ENCODE results near the gene MRPS15.

Gene MRPS15

DNA sequence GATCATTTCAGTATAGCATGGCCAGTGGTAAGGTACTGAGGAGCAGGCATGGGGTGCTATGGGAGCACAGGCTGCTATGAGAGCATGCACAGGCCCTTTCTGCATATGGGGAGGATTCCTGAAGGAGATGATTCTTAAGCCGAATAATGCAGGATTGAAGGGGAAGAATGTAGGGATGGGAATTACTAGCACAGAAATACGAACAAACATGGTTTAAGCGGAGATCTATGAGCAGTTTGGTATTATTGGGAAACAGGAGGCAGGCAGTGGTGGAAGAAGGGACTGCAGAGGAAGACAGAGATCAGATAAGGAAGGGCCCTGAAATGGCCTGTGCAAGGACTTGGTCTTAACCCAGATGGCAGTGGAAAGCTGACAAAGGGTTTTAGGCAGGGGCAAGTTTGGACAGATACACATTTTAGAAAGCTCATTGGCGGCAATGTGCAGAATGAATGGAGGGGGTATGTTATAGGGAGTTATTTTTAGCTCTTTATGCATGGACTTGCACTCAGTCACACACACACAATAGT, 15.6 kb downstream of the MRPS15 start:
- H3K79me2 ChIP-seq (ENCODE audit: insufficient read depth, low read depth), result no peaks in the 10 kb centered on the region
- H3K4me1 ChIP-seq (ENCODE audit: low read depth, poor library complexity, severe bottlenecking), result peaks cover 3% of the 10 kb centered on the region
- no peaks in the 10 kb centered on the region for H3K36me3 ChIP-seq (ENCODE audit: insufficient read depth)
- no peak overlapping the region for H3K27ac ChIP-seq
- TF ChIP-seq, protein P1, sequence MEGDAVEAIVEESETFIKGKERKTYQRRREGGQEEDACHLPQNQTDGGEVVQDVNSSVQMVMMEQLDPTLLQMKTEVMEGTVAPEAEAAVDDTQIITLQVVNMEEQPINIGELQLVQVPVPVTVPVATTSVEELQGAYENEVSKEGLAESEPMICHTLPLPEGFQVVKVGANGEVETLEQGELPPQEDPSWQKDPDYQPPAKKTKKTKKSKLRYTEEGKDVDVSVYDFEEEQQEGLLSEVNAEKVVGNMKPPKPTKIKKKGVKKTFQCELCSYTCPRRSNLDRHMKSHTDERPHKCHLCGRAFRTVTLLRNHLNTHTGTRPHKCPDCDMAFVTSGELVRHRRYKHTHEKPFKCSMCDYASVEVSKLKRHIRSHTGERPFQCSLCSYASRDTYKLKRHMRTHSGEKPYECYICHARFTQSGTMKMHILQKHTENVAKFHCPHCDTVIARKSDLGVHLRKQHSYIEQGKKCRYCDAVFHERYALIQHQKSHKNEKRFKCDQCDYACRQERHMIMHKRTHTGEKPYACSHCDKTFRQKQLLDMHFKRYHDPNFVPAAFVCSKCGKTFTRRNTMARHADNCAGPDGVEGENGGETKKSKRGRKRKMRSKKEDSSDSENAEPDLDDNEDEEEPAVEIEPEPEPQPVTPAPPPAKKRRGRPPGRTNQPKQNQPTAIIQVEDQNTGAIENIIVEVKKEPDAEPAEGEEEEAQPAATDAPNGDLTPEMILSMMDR (conservative IDR thresholded peaks at IDR 0.05; ENCODE audit: low read depth, low read length), result no peak
- no peaks in the 10 kb centered on the region for H4K20me1 ChIP-seq (ENCODE audit: insufficient read depth)
- no peak overlapping the region for H3K4me3 ChIP-seq (IDR thresholded peaks at IDR 0.05; ENCODE audit: insufficient read depth, low read depth, low read length)
- H3K27me3 ChIP-seq (ENCODE audit: insufficient read depth, low read depth), result no peaks in the 10 kb centered on the region
- H3K9ac ChIP-seq, result no peak overlapping the region
- H2AFZ ChIP-seq (ENCODE audit: low read depth), result no peak overlapping the region
- no peak overlapping the region for H3K4me2 ChIP-seq

DNA sequence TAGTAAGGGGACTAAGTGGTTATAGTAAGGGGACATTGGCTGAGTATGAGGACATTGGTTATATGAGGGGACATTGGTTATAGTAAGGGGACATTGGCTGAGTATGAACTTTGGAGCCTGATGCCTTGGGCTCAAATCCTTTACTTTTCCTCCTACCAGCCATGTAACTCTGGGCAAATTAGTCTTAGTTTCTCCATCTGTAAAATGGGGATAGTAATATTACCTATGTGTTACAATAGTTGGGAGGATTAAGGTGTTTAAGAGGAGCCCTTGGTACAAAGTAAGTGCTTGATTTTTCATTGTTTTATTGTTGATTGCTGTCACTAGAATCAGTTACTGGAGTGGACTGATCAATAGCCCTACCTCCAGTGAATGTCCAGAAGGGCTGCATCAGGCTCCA, 16.7 kb downstream of the MRPS15 start:
- no peak overlapping the region for H3K27ac ChIP-seq
- H3K27me3 ChIP-seq (ENCODE audit: insufficient read depth, low read depth), result no peaks in the 10 kb centered on the region
- H2AFZ ChIP-seq (ENCODE audit: low read depth), result no peak overlapping the region
- H3K4me2 ChIP-seq, result no peak overlapping the region
- H3K36me3 ChIP-seq (ENCODE audit: insufficient read depth), result no peaks in the 10 kb centered on the region
- no peak overlapping the region for H3K4me3 ChIP-seq (IDR thresholded peaks at IDR 0.05; ENCODE audit: insufficient read depth, low read depth, low read length)
- TF ChIP-seq, protein P1 (conservative IDR thresholded peaks at IDR 0.05; ENCODE audit: low read depth, low read length), result no peak
- H3K79me2 ChIP-seq (ENCODE audit: insufficient read depth, low read depth), result no peaks in the 10 kb centered on the region
- H3K9ac ChIP-seq, result no peak overlapping the region
- H3K4me1 ChIP-seq (ENCODE audit: low read depth, poor library complexity, severe bottlenecking), result peaks cover 3% of the 10 kb centered on the region
- no peaks in the 10 kb centered on the region for H4K20me1 ChIP-seq (ENCODE audit: insufficient read depth)

DNA sequence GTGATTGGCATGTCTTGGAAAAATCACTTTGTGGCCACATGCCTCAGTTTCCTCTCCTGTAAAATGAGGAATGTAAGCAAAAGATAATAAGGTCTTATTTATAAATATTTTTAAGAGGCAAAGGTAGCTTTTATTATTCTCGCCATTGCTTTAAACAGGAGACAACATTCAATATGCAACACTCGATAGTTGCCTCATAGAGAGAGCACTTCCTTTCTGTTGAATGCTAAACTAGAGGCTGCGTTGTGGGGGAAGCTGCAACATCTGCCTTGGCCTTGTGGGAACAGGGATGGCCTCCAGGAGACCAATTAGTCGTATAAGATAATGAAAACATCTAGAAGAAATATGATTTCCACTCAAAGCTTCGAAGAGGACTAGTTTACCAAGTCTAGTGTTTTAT, 17.4 kb downstream of the MRPS15 start:
- H3K36me3 ChIP-seq (ENCODE audit: insufficient read depth), result no peaks in the 10 kb centered on the region

DNA sequence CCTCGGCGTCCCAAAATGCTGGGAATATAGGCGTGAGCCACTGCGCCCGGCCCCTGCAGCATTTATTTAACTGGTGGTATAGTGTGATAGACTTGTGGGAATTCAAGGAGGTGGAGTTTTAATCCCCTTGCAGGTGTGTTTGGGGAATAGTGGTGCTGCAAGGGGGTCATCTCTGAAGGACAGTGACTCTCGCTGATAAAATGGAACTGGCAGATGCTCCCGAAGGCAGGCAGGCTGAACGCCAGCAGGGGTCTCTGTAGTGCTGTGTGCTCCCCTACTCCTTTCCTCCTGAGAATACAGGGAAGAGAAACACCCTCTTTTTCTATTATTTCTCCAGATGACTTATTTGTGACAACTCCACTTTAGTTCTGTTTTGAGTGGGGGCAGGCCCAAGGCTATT, 17.9 kb downstream of the MRPS15 start:
- Histone ChIP-seq H2AFZ (ENCODE audit: low read depth) (no peak overlapping the region), H3K79me2 (ENCODE audit: insufficient read depth, low read depth) (no peaks in the 10 kb centered on the region), H3K27ac (no peak overlapping the region), H3K4me1 (ENCODE audit: low read depth, poor library complexity, severe bottlenecking) (peaks cover 3% of the 10 kb centered on the region), H4K20me1 (ENCODE audit: insufficient read depth) (no peaks in the 10 kb centered on the region), H3K27me3 (ENCODE audit: insufficient read depth, low read depth) (no peaks in the 10 kb centered on the region), H3K36me3 (ENCODE audit: insufficient read depth) (no peaks in the 10 kb centered on the region), H3K4me3 (IDR thresholded peaks at IDR 0.05; ENCODE audit: insufficient read depth, low read depth, low read length) (no peak overlapping the region), H3K4me2 (no peak overlapping the region), H3K9ac (no peak overlapping the region)
- TF ChIP-seq, protein P1 (conservative IDR thresholded peaks at IDR 0.05; ENCODE audit: low read depth, low read length), result no peak

More for the DNA sequence above, 17.4 kb downstream of the MRPS15 start:
- H2AFZ ChIP-seq (ENCODE audit: low read depth), result no peak overlapping the region
- H3K27me3 ChIP-seq (ENCODE audit: insufficient read depth, low read depth), result no peaks in the 10 kb centered on the region
- H3K27ac ChIP-seq, result no peak overlapping the region
- no peaks in the 10 kb centered on the region for H3K79me2 ChIP-seq (ENCODE audit: insufficient read depth, low read depth)
- TF ChIP-seq, protein P1 (conservative IDR thresholded peaks at IDR 0.05; ENCODE audit: low read depth, low read length), result no peak
- H4K20me1 ChIP-seq (ENCODE audit: insufficient read depth), result no peaks in the 10 kb centered on the region
- H3K9ac ChIP-seq, result no peak overlapping the region
- peaks cover 3% of the 10 kb centered on the region for H3K4me1 ChIP-seq (ENCODE audit: low read depth, poor library complexity, severe bottlenecking)
- no peak overlapping the region for H3K4me2 ChIP-seq
- no peak overlapping the region for H3K4me3 ChIP-seq (IDR thresholded peaks at IDR 0.05; ENCODE audit: insufficient read depth, low read depth, low read length)

Data from KMS-11 (cell line).